ENCODE measurements around the gene ADGRD1.

DNA sequence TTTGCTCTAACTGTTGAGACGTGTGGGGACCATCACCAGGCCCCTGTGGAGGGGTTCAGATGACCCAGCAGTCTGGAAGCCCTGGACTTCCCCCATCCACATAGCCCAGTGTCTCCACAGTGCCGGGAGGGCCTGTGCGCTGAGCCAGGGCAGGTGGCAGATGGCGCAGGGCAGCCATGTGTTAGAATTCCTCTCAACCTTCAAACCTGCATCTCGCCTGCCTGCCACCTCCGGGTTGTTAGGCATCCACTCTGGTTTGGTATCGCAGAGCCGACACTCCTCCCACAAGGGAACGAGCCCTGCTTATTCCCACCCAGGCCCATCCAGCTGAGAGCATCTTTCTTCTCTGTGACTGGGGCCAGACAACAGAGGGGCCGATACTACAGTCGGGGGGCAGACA is 84.5 kb downstream of the ADGRD1 start:
- TF ChIP-seq, protein P1, sequence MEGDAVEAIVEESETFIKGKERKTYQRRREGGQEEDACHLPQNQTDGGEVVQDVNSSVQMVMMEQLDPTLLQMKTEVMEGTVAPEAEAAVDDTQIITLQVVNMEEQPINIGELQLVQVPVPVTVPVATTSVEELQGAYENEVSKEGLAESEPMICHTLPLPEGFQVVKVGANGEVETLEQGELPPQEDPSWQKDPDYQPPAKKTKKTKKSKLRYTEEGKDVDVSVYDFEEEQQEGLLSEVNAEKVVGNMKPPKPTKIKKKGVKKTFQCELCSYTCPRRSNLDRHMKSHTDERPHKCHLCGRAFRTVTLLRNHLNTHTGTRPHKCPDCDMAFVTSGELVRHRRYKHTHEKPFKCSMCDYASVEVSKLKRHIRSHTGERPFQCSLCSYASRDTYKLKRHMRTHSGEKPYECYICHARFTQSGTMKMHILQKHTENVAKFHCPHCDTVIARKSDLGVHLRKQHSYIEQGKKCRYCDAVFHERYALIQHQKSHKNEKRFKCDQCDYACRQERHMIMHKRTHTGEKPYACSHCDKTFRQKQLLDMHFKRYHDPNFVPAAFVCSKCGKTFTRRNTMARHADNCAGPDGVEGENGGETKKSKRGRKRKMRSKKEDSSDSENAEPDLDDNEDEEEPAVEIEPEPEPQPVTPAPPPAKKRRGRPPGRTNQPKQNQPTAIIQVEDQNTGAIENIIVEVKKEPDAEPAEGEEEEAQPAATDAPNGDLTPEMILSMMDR (IDR thresholded peaks at IDR 0.05), result no peak
- TF ChIP-seq TAF1 (IDR thresholded peaks at IDR 0.05; ENCODE audit: borderline replicate concordance, low read depth, low read length) (no peak), RXRA (IDR thresholded peaks at IDR 0.05; ENCODE audit: borderline replicate concordance, low read depth) (no peak), RAD21 (IDR thresholded peaks at IDR 0.05; ENCODE audit: low read length) (no peak), JUND (IDR thresholded peaks at IDR 0.05) (no peak), EZH2phosphoT487 (IDR thresholded peaks at IDR 0.05; ENCODE audit: borderline replicate concordance, low read depth) (no peak), EP300 (IDR thresholded peaks at IDR 0.05; ENCODE audit: borderline replicate concordance in 1 of 2, low read depth in 1 of 2, low read length in 1 of 2) (no peak), TCF12 (IDR thresholded peaks at IDR 0.05) (no peak), GABPA (IDR thresholded peaks at IDR 0.05; ENCODE audit: low read depth) (no peak)
- TF ChIP-seq, protein P2, sequence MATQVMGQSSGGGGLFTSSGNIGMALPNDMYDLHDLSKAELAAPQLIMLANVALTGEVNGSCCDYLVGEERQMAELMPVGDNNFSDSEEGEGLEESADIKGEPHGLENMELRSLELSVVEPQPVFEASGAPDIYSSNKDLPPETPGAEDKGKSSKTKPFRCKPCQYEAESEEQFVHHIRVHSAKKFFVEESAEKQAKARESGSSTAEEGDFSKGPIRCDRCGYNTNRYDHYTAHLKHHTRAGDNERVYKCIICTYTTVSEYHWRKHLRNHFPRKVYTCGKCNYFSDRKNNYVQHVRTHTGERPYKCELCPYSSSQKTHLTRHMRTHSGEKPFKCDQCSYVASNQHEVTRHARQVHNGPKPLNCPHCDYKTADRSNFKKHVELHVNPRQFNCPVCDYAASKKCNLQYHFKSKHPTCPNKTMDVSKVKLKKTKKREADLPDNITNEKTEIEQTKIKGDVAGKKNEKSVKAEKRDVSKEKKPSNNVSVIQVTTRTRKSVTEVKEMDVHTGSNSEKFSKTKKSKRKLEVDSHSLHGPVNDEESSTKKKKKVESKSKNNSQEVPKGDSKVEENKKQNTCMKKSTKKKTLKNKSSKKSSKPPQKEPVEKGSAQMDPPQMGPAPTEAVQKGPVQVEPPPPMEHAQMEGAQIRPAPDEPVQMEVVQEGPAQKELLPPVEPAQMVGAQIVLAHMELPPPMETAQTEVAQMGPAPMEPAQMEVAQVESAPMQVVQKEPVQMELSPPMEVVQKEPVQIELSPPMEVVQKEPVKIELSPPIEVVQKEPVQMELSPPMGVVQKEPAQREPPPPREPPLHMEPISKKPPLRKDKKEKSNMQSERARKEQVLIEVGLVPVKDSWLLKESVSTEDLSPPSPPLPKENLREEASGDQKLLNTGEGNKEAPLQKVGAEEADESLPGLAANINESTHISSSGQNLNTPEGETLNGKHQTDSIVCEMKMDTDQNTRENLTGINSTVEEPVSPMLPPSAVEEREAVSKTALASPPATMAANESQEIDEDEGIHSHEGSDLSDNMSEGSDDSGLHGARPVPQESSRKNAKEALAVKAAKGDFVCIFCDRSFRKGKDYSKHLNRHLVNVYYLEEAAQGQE (IDR thresholded peaks at IDR 0.05; ENCODE audit: low read depth, low read length), result no peak

All from SK-N-SH (cell line).